K562 (cell line): ENCODE results near the gene REM2. TPM values are rescaled to one million over a fixed set of nuclear protein-coding genes. Genes with fewer than 3 reads are reported as not detected.

Experiments
- ADNP ChIP-seq: fragments of 200-800 bp; sonication (Bioruptor generic); IDR thresholded peaks from 2 replicates; pipeline ENCODE4 v1.6.1; 2016; ENCODE audit warnings: missing genetic modification characterization, missing compliant biosample characterization
- BCOR ChIP-seq: fragments of 450-650 bp; IDR thresholded peaks from 2 replicates; pipeline ENCODE4 v1.6.1; 2016
- CBFA2T3 ChIP-seq: fragments of 450-650 bp; IDR thresholded peaks from 2 replicates; pipeline ENCODE4 v1.6.1; 2017
- CEBPG ChIP-seq, 3 experiments: fragments of 200-800 bp in 1 of 3; sonication (Bioruptor generic) in 1 of 3; sonication (generic) in 1 of 3; formaldehyde crosslinking in 1 of 3; IDR thresholded peaks in 2 of 3; conservative IDR thresholded peaks in 1 of 3; 2 replicates each; pipeline versions ENCODE4 v1.6.1 to v1.8.0; 2016 to 2022; ENCODE audit warnings: missing compliant biosample characterization in 2 of 3, missing genetic modification characterization in 2 of 3, mild to moderate bottlenecking in 1 of 3, missing genetic modification reagents in 1 of 3
- CHD1 ChIP-seq: fragments of 200-600 bp; sonication (generic); IDR thresholded peaks from one replicate; pipeline ENCODE4 v1.6.1; 2012; ENCODE audit warnings: mild to moderate bottlenecking, moderate library complexity, low read length, inconsistent platforms
- DACH1 ChIP-seq: fragments of 450-650 bp; IDR thresholded peaks from 2 replicates; pipeline ENCODE4 v1.6.1; 2018; ENCODE audit not compliant: partially characterized antibody
- ESRRA ChIP-seq: fragments of 450-650 bp; IDR thresholded peaks from 2 replicates; pipeline ENCODE4 v1.6.1; 2014; ENCODE audit warnings: low read depth, mild to moderate bottlenecking, moderate library complexity, borderline replicate concordance
- GATAD2B ChIP-seq: fragments of 450-650 bp; IDR thresholded peaks from 2 replicates; pipeline ENCODE4 v1.6.1; 2017; ENCODE audit warnings: mild to moderate bottlenecking, borderline replicate concordance
- HDAC3 ChIP-seq: fragments of 450-650 bp; IDR thresholded peaks from 2 replicates; pipeline ENCODE4 v1.6.1; 2018; ENCODE audit warnings: borderline replicate concordance, mild to moderate bottlenecking, moderate library complexity; ENCODE audit not compliant: partially characterized antibody
- HDGF ChIP-seq: fragments of 450-650 bp; IDR thresholded peaks from 2 replicates; pipeline ENCODE4 v1.6.1; 2016
- ILF3 ChIP-seq: fragments of 450-650 bp; IDR thresholded peaks from 2 replicates; pipeline ENCODE4 v1.6.1; 2018; ENCODE audit warnings: antibody characterized with exemption, mild to moderate bottlenecking, moderate library complexity, borderline replicate concordance
- MYNN ChIP-seq, 2 experiments: sonication (generic); formaldehyde crosslinking in 1 of 2; IDR thresholded peaks; 2 replicates each; pipeline versions ENCODE4 v1.5.0 to v1.6.1; 2016 to 2020; ENCODE audit warnings: antibody characterized with exemption in 1 of 2, missing genetic modification reagents in 1 of 2
- NFE2L1 ChIP-seq: fragments of 450-650 bp; IDR thresholded peaks from 2 replicates; pipeline ENCODE4 v1.6.1; 2016; ENCODE audit warnings: missing genetic modification characterization, low read depth, mild to moderate bottlenecking, missing compliant biosample characterization, moderate library complexity, borderline replicate concordance
- SMARCA5 ChIP-seq: fragments of 450-650 bp; IDR thresholded peaks from 2 replicates; pipeline ENCODE4 v1.6.1; 2016
- SNIP1 ChIP-seq: fragments of 450-650 bp; IDR thresholded peaks from 2 replicates; pipeline ENCODE4 v1.7.1; 2017; ENCODE audit warnings: low read depth, mild to moderate bottlenecking
- SRF ChIP-seq, 2 experiments: fragments of 250-450, 450-650 bp in 1 of 2; sonication (Bioruptor Pico) in 1 of 2; sonication (generic) in 1 of 2; formaldehyde crosslinking; IDR thresholded peaks; 2 replicates each; pipeline versions ENCODE4 v1.5.0 to v1.5.1; 2020 to 2022; ENCODE audit warnings: mild to moderate bottlenecking in 1 of 2, missing genetic modification reagents in 1 of 2
- ZC3H11A ChIP-seq: IDR thresholded peaks from 2 replicates; pipeline ENCODE4 v1.6.1; 2012; ENCODE audit warnings: low read depth, low read length, improper control_type of control experiment
- ZFP36 ChIP-seq: fragments of 150-350 bp; IDR thresholded peaks from 2 replicates; pipeline ENCODE4 v1.6.1; 2018; ENCODE audit warnings: low read length, low read depth; ENCODE audit not compliant: partially characterized antibody
- ZNF175 ChIP-seq: fragments of 200-800 bp; sonication (Bioruptor generic); IDR thresholded peaks from 2 replicates; pipeline ENCODE4 v1.6.1; 2016; ENCODE audit warnings: low read depth, mild to moderate bottlenecking, missing genetic modification characterization, missing compliant biosample characterization
- ZNF253 ChIP-seq: fragments of 250-450 bp; sonication (Bioruptor Pico); conservative IDR thresholded peaks from 2 replicates; pipeline ENCODE4 v1.6.1; 2021; ENCODE audit warnings: mild to moderate bottlenecking
- ZNF785 ChIP-seq: fragments of 250-450 bp; sonication (Bioruptor Pico); IDR thresholded peaks from 2 replicates; pipeline ENCODE4 v1.4.0; 2020; ENCODE audit warnings: mild to moderate bottlenecking
- polyA plus RNA-seq, 8 experiments: library from polyadenylated mRNA; depleted of rRNA in 4 of 8; stranded (reverse) in 5 of 8; unstranded in 3 of 8; fragments of >200 nt; fragmentation: Nextera tagmentation in 2 of 8; fragmentation: Illumina TruSeq in 1 of 8; extraction: Ambion mirVana in 2 of 8; extraction: Trizol in 1 of 8; gene quantifications; 2 replicates each; pipeline versions ENCODE4 v1.2.1 to v1.2.3, GENCODE V29; 2011 to 2014; ENCODE audit warnings: inconsistent platforms in 1 of 8, missing spikeins in 1 of 8
- total RNA-seq, 7 experiments: library from RNA; depleted of rRNA in 6 of 7; stranded (reverse); fragments of >200 nt in 6 of 7; fragmentation: Illumina TruSeq in 2 of 7; extraction: Trizol in 2 of 7; gene quantifications; 2 replicates each; pipeline versions ENCODE4 v1.2.1 to v1.2.3, GENCODE V29; 2011 to 2021; ENCODE audit warnings: low replicate concordance in 1 of 7
- TF ChIP-seq, protein P1 (sequence below): fragments of 250-450 bp; sonication (Bioruptor Pico); IDR thresholded peaks from 2 replicates; pipeline ENCODE4 v1.5.0; 2021
- TF ChIP-seq, protein P2 (sequence below): fragments of 250-450 bp; sonication (Bioruptor Pico); IDR thresholded peaks from 2 replicates; pipeline ENCODE4 v1.5.1; 2021; ENCODE audit warnings: mild to moderate bottlenecking

The REM2 gene
- total and polyA plus RNA-seq, 9 of the 15 experiments (the other 6 are each of a cell fraction or from before 2014, with no cell fraction given), result 0.18 to 1.0 (median 0.38) TPM

DNA sequence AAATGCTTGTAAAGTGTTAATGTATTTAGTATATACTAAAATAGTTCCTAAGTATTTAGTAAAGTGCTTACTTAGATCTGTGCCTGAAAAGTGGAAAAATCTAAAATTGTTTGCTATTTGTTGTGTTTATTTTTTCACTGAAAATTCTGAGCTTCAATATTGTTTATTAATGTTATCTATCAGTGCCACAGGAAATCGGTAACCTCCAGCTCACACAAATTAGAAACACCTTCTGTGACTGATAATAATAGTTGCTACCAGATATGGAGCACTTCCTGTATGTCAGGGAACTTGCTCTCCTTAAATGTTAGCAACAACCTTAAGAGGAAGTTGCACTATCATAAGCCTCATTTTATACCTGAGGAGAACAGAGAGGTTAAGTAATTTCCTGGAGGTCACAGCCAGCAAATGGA lies 12.2 kb upstream of the REM2 start (continued):
- TF ChIP-seq ZFP36 (peak; percentile 84), GATAD2B (peak; percentile 93; the same call in 1 of the 2 replicates), SNIP1 (no peak), CHD1 (no peak), ZC3H11A (no peak), HDGF (no peak), ADNP (tag) (peak; percentile 71; the same call in 1 of the 2 replicates), SMARCA5 (peak; percentile 78; the same call in 1 of the 2 replicates), ILF3 (peak; percentile 37; the same call in 1 of the 2 replicates), CEBPG (CRISPR knock-in tag; IDR thresholded peaks at IDR 0.05) (peak; percentile 20; the same call in 1 of the 2 replicates), CEBPG (tag; conservative IDR thresholded peaks at IDR 0.05 in 1 of 2, IDR thresholded peaks at IDR 0.05 in 1 of 2) (peak; percentile 25 to 33; a peak in 2 of 4 replicates), ZNF785 (CRISPR knock-in tag) (no peak), BCOR (peak; percentile 82), ZNF175 (CRISPR knock-in tag) (peak; percentile 40; the same call in 1 of the 2 replicates), CBFA2T3 (peak; percentile 78), MYNN (IDR thresholded peaks at IDR 0.05) (no peak), MYNN (CRISPR knock-in tag; IDR thresholded peaks at IDR 0.05) (no peak), ZNF253 (no peak), NFE2L1 (tag) (no peak), SRF (CRISPR knock-in tag; IDR thresholded peaks at IDR 0.05) (peak; percentile 18 to 94; a peak in 2 of 4 replicates), DACH1 (peak; percentile 78), HDAC3 (peak; percentile 41), ESRRA (peak; percentile 14; the same call in 1 of the 2 replicates)
- TF ChIP-seq, protein P1, sequence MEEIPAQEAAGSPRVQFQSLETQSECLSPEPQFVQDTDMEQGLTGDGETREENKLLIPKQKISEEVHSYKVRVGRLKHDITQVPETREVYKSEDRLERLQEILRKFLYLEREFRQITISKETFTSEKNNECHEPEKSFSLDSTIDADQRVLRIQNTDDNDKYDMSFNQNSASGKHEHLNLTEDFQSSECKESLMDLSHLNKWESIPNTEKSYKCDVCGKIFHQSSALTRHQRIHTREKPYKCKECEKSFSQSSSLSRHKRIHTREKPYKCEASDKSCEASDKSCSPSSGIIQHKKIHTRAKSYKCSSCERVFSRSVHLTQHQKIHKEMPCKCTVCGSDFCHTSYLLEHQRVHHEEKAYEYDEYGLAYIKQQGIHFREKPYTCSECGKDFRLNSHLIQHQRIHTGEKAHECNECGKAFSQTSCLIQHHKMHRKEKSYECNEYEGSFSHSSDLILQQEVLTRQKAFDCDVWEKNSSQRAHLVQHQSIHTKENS (CRISPR knock-in tag), result no peak
- TF ChIP-seq, protein P2, sequence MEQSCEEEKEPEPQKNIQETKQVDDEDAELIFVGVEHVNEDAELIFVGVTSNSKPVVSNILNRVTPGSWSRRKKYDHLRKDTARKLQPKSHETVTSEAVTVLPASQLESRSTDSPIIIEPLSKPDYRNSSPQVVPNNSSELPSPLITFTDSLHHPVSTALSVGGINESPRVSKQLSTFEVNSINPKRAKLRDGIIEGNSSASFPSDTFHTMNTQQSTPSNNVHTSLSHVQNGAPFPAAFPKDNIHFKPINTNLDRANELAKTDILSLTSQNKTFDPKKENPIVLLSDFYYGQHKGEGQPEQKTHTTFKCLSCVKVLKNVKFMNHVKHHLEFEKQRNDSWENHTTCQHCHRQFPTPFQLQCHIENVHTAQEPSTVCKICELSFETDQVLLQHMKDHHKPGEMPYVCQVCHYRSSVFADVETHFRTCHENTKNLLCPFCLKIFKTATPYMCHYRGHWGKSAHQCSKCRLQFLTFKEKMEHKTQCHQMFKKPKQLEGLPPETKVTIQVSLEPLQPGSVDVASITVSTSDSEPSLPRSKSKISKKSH (CRISPR knock-in tag), result no peak
